Measurements from ENCODE around the gene ATG4C. TPM values are rescaled to one million over a fixed set of nuclear protein-coding genes. Genes with fewer than 3 reads are reported as not detected.

ATG4C gene
- total RNA-seq, 1 donor from 2014 or later = 6.6 TPM

DNA sequence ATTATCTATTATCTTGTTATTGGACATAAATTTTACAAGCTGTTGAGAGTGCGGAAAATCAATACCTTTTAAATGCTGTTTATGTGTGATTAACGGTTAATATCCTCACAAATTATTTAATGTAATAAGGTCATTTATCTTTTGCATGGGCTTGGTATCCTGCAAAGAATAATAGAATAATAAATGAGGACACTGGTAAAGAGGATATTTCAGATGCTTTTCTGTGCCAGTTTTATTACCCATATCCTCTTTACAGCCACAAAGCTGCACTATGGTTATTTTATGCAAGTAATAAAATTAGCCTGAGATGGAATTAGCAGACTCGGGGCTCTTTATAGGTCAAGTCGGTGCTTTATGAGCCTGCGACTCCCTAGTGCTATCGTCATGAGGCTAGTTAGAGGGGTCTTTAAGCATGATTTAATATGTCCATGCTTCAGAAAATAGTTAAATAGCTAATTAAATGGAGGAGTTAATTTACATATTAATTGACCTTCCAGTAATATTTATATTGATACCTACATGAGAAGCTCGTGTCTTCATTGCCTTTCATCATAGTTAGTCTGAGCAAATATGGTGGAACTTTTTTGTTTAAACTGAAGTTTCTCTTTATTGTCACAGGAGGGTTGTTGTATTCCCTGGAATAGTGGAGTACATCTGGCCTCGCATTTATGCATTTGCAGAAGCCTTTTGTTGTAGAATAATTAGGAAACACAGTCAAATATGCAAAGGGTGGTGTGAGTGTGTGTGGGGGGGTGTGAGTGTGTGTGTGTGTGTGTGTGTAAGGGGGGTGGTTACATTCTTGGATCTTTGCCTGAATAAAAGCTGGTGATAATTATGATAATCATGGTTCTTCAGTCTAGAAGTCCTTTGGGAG lies 120.3 kb downstream of the ATG4C start:
- no peak for DNase-seq (ENCODE audit: low read depth, low spot score)

DNA sequence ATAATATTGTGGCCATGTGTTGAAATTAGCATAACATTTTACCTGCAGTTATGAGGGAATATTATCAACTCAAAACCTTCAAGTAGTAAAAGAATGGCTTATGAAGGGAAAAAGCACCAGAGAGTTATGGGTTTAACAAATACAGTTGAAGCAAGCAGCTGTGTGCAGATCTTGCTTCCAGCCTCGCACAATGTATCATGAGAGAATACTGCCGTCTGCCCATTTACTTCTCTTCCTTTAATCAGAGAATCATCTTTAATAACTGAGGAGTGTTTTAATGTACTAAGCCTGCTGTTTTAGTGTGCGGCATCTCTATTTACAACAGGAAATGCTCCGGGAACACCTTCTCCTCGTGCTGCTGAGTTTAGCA lies 120.9 kb downstream of the ATG4C start:
- DNase-seq (ENCODE audit: low read depth, low spot score) = no peak

DNA sequence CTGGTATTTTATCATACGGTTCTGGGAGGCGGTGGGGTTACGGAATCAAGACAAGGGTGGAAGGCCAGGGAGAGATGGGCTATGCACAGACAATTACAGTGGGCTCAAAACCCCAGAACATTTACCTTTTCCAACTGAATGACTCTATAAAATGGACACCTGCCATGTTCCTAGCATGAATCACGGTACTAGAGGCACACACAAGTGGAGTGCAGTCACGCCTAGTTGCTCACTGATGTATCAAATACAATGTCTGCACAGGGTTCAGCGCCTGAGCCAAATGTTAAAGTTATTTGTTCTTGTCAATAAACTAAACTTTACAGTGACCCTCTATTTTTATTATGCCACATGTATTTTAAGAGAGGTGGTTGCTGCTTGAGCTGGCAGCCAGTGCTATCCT lies 121.4 kb downstream of the ATG4C start:
- DNase-seq (ENCODE audit: low read depth, low spot score) = no peak

DNA sequence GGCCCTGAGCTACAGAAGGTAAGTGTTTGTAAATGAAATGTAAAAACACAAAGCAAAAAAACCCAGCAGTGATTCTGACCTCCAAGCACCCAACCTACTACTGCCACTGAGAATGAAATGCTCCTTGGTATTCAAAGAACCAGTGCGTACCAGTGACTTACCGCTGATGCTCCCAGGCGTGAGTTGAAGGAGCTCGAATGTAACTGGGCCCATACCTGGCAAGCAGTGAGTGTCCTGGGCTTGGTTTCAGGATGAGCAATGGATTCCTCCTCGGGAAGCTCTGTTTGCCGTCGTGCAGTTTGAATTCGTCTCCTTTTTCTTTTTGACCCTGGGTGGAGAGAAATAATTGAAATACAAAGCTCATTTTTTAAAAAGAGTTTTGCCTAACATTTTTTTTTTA lies 121.9 kb downstream of the ATG4C start:
- no peak for DNase-seq (ENCODE audit: low read depth, low spot score)

DNA sequence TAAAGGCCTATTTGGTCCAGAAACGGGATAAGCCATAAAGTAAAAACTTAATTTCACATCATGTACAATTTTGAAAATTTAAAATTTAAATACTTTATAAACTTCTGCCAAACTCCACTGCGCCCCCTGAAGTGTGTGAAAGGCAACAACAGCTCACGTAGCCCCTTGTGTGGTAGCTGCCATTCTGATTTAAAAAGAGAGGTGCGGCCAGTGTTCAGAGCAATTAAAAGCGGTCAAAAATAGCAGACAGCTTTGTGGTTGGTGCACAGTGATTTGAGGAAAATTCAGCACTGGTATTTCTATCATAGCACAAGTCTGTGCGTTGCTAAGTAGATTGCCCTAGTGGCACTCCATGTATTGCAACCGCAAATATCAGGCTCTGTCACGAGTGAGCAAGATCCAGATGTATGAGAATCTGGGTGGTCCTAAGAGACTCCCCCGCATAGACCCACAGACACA lies 122.5 kb downstream of the ATG4C start:
- DNase-seq (ENCODE audit: low read depth, low spot score) = no peak

DNA sequence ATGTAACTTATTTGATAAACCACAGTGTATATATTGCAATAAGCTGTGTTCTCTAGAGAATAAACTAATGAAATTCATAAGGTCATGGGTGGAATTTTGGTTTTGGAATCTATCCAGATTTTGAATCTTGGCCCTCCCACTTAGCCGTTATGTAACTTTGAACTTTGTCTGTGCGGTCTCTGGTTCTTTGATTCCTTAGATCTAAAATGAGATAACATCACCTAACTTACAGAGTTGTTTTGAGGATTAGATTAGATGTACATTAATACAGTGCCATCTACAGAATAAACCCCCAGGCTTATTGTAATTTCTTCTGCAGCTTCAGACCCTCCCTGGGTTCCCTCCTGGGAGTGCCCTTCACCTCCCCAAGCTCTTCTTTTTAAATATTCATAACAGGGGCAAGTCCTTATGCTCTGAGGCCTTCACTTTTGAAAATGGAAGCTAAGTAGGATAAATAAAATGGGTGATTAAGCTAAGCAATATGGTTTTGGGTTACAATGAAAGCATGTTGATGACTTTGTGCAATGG lies 124.3 kb downstream of the ATG4C start:
- DNase-seq (ENCODE audit: low read depth, low spot score) = no peak

DNA sequence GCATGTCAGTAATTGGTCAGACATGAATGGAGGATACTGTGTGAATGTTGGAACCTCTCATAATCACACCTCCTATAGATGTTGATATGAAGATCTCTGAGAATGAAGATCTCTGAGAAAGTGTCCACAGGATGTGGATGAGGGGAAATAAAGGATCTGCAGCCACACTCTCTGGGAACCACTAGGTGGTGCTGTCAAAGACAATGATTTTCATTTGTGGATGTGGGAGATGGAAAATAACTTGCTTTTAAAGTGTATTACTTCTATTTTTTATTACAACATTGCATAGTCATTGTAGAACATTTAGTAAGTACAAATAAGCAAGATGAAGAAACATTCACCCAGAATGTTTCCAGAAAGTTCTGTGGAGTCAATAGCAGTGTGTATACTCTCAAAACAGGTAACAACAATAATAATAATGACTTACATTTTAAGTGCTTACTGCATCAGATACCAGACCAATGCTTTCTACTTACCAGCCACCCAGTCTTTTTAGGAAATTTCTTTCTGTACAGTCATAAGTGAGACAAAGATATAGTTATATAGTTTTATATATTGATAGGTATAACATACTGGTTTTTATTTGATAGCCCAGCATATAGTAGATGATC lies 128.2 kb downstream of the ATG4C start:
- DNase-seq (ENCODE audit: low read depth, low spot score) = no peak

Other genes with a start within 250 kb of the ATG4C start
- not detected in 2 replicates for gene ANGPTL3, start 186.6 kb upstream of the ATG4C start, total RNA-seq
- gene DOCK7, start 95.7 kb upstream of the ATG4C start, total RNA-seq = 37.1 and 47.2 TPM in 2 replicates

All from pulmonary artery endothelial cell (primary cell).